Aorta (tissue), 5 donors: Measurements from ENCODE around the gene IL1RAPL1. TPM values are rescaled to one million over a fixed set of nuclear protein-coding genes. Genes with fewer than 3 reads are reported as not detected.

Experiments used
- ATAC-seq: fragments of 200-7000 bp; cut with Tn5 transposase; one replicate; pipeline ENCODE4 v1.9.1; 2022; ENCODE audit warnings: moderate library complexity; ENCODE audit not compliant: low FRiP score
- DNase-seq, 2 donors: peaks; one replicate each; pipeline ENCODE4 v3.0.0-alpha.2; 2020
- H3K27ac ChIP-seq, 2 donors: one replicate each; pipeline ENCODE4 v1.5.1; 2013; ENCODE audit warnings: low read length in 2 of 2, mild to moderate bottlenecking in 2 of 2, moderate library complexity in 2 of 2, control low read depth in 1 of 2, inconsistent platforms in 1 of 2, low read depth in 1 of 2
- H3K27me3 ChIP-seq, 2 donors: one replicate each; pipeline ENCODE4 v1.6.1; 2013; ENCODE audit warnings: control low read depth in 1 of 2, low read length in 1 of 2, mild to moderate bottlenecking in 1 of 2, moderate library complexity in 1 of 2; ENCODE audit not compliant: insufficient read depth in 2 of 2, control insufficient read depth in 1 of 2
- H3K36me3 ChIP-seq, 2 donors: one replicate each; pipeline ENCODE4 v1.6.1; 2013; ENCODE audit warnings: control low read depth in 1 of 2, low read length in 1 of 2, mild to moderate bottlenecking in 1 of 2; ENCODE audit not compliant: insufficient read depth in 2 of 2, control insufficient read depth in 1 of 2
- H3K4me1 ChIP-seq, 2 donors: one replicate each; pipeline ENCODE4 v1.6.1; 2013; ENCODE audit warnings: low read length in 2 of 2, control low read depth in 1 of 2, mild to moderate bottlenecking in 1 of 2, moderate library complexity in 1 of 2; ENCODE audit not compliant: insufficient read depth in 2 of 2, control insufficient read depth in 1 of 2
- H3K4me3 ChIP-seq, 2 donors: one replicate each; pipeline ENCODE4 v1.5.1; 2013; ENCODE audit warnings: low read length in 2 of 2, control low read depth in 1 of 2, mild to moderate bottlenecking in 1 of 2
- H3K9me3 ChIP-seq: one replicate; pipeline ENCODE4 v1.6.1; 2013; ENCODE audit warnings: mild to moderate bottlenecking, low read length; ENCODE audit not compliant: control insufficient read depth
- WGBS, 2 donors: extraction: QIAGEN DNeasy Blood & Tissue Kit; methylation state at CpG; one replicate each; pipeline ENCODE4 v1.1.7; 2013; 5-methylcytosine and 5-hydroxymethylcytosine counted together
- intact Hi-C, 2 donors: fragments of 100-400 bp; cut with DNase I; formaldehyde crosslinking; loops; one replicate each; pipeline versions ENCODE4 v1.14.2 to v1.15.0; 2022
- polyA plus RNA-seq, 2 donors: library from polyadenylated mRNA; stranded (reverse); fragments of 200-250 nt; gene quantifications; one replicate each; pipeline ENCODE4 v1.2.3, GENCODE V29; 2013
- total RNA-seq, 2 donors: library from RNA; stranded (reverse); fragmentation: NEBNext Ultra II Directional; extraction: Animal tissue kit (Norgen Biotek cat#: 25700); gene quantifications; one replicate each; pipeline ENCODE4 v1.2.1, GENCODE V29; 2021
- donor health status: healthy with polysubstance abuse.
- donor health status: Bipolar disorder and iron deficiency.
- donor health status: DM: no; HTN: no; CAD: no.
- donor health status: DM: no; HTN: no; CAD: no.
- donor health status: DM: yes; HTN: yes; CAD: no.

The IL1RAPL1 gene
- total and polyA plus RNA-seq, 4 donors, result 0.24 to 0.26 TPM; not detected in 2

GRCh38 chrX:28889591-28890090 lies 302.4 kb downstream of the IL1RAPL1 start:
- 57 to 72% methylated on average over 8 of the region's 8 CpGs for WGBS, 2 donors
- Histone ChIP-seq H3K9me3 (no peaks in the 10 kb centered on the region), H3K27me3 (no peaks in the 10 kb centered on the region), H3K36me3 (no peaks in the 10 kb centered on the region), H3K4me1 (no peaks in the 10 kb centered on the region), H3K27ac (no peak overlapping the region), H3K4me3 (no peak overlapping the region)
- intact Hi-C loops, result no loop called here
- no peak for ATAC-seq
- no peak for DNase-seq

GRCh38 chrX:28901637-28902036 lies 314.4 kb downstream of the IL1RAPL1 start:
- Histone ChIP-seq H3K27me3 (no peaks in the 10 kb centered on the region), H3K27ac (no peak overlapping the region), H3K9me3 (no peaks in the 10 kb centered on the region), H3K4me3 (no peak overlapping the region), H3K36me3 (no peaks in the 10 kb centered on the region), H3K4me1 (no peaks in the 10 kb centered on the region)
- intact Hi-C loops, result no loop called here
- ATAC-seq (no peak), DNase-seq (no peak)
- 37 to 48% methylated on average over 3 of the region's 3 CpGs for WGBS, 2 donors

GRCh38 chrX:28910487-28910886 lies 323.2 kb downstream of the IL1RAPL1 start:
- no peaks in the 10 kb centered on the region for H3K36me3 ChIP-seq
- H3K27me3 ChIP-seq, result no peaks in the 10 kb centered on the region
- intact Hi-C loops, result no loop called here
- no peak overlapping the region for H3K27ac ChIP-seq
- no peak for ATAC-seq
- no peaks in the 10 kb centered on the region for H3K4me1 ChIP-seq
- H3K4me3 ChIP-seq, result no peak overlapping the region
- DNase-seq, result no peak
- WGBS, 2 donors, result 9 to 19% methylated on average over 2 of the region's 2 CpGs
- no peaks in the 10 kb centered on the region for H3K9me3 ChIP-seq

- intact Hi-C loops, result no loop called here
- no peak for ATAC-seq
Measured at GRCh38 chrX:28920153-28920943, 333.1 kb downstream of the IL1RAPL1 start.

GRCh38 chrX:28922106-28922505 lies 334.9 kb downstream of the IL1RAPL1 start:
- ATAC-seq, result no peak
- H3K4me1 ChIP-seq, result no peaks in the 10 kb centered on the region
- H3K27ac ChIP-seq, result no peak overlapping the region
- no peaks in the 10 kb centered on the region for H3K9me3 ChIP-seq
- no peak overlapping the region for H3K4me3 ChIP-seq
- H3K36me3 ChIP-seq, result no peaks in the 10 kb centered on the region
- no peaks in the 10 kb centered on the region for H3K27me3 ChIP-seq
- intact Hi-C loops, result no loop called here
- no peak for DNase-seq
- 72 to 82% methylated on average over 2 of the region's 2 CpGs for WGBS, 2 donors

More at GRCh38 chrX:28920153-28920943, 333.1 kb downstream of the IL1RAPL1 start:
- DNase-seq, result no peak
- Histone ChIP-seq H3K4me3 (no peak overlapping the region), H3K36me3 (no peaks in the 10 kb centered on the region), H3K4me1 (no peaks in the 10 kb centered on the region), H3K27me3 (no peaks in the 10 kb centered on the region), H3K27ac (no peak overlapping the region), H3K9me3 (no peaks in the 10 kb centered on the region)
- 54 to 64% methylated on average over 5 of the region's 5 CpGs for WGBS, 2 donors

- intact Hi-C loops, result no loop called here
- no peak for ATAC-seq
- H3K9me3 ChIP-seq, result no peaks in the 10 kb centered on the region
Measured at GRCh38 chrX:28946846-28947245, 359.6 kb downstream of the IL1RAPL1 start.

GRCh38 chrX:28960063-28960462 lies 372.8 kb downstream of the IL1RAPL1 start:
- intact Hi-C loops, result no loop called here
- Histone ChIP-seq H3K9me3 (no peaks in the 10 kb centered on the region), H3K4me1 (no peaks in the 10 kb centered on the region), H3K27me3 (no peaks in the 10 kb centered on the region), H3K4me3 (no peak overlapping the region), H3K27ac (no peak overlapping the region), H3K36me3 (no peaks in the 10 kb centered on the region)
- no peak for DNase-seq
- ATAC-seq, result no peak
- WGBS, 2 donors, result 62 to 87% methylated on average over 4 of the region's 4 CpGs

More at GRCh38 chrX:28946846-28947245, 359.6 kb downstream of the IL1RAPL1 start:
- H3K4me3 ChIP-seq, result no peak overlapping the region
- H3K27ac ChIP-seq, result no peak overlapping the region
- H3K36me3 ChIP-seq, result no peaks in the 10 kb centered on the region
- H3K27me3 ChIP-seq, result no peaks in the 10 kb centered on the region
- WGBS, 2 donors, result 53 to 74% methylated on average over 3 of the region's 3 CpGs
- no peaks in the 10 kb centered on the region for H3K4me1 ChIP-seq
- no peak for DNase-seq

GRCh38 chrX:28966331-28966730 lies 379.1 kb downstream of the IL1RAPL1 start:
- Histone ChIP-seq H3K4me1 (no peaks in the 10 kb centered on the region), H3K27ac (no peak overlapping the region), H3K36me3 (no peaks in the 10 kb centered on the region), H3K27me3 (no peaks in the 10 kb centered on the region), H3K4me3 (no peak overlapping the region), H3K9me3 (no peaks in the 10 kb centered on the region)
- ATAC-seq, result no peak
- no peak for DNase-seq
- 26% methylated on average over 3 of the region's 3 CpGs for WGBS, 2 donors
- intact Hi-C loops, result no loop called here

- no peak overlapping the region for H3K27ac ChIP-seq
- H3K27me3 ChIP-seq, result no peaks in the 10 kb centered on the region
- DNase-seq (no peak), ATAC-seq (no peak)
- intact Hi-C loops, result no loop called here
- no peaks in the 10 kb centered on the region for H3K9me3 ChIP-seq
- H3K4me1 ChIP-seq, result no peaks in the 10 kb centered on the region
- H3K36me3 ChIP-seq, result no peaks in the 10 kb centered on the region
- H3K4me3 ChIP-seq, result no peak overlapping the region
Measured at GRCh38 chrX:28969126-28969525, 381.9 kb downstream of the IL1RAPL1 start.
